HL-60 (cell line): ENCODE results near the gene TMEM239.

Experiments
- DNase-seq, 2 experiments: peaks; one replicate each; pipeline ENCODE4 v3.0.0-alpha.2; 2010 to 2020; ENCODE audit warnings: low read depth in 1 of 2, low spot score in 1 of 2
- H3K27ac ChIP-seq: fragments of 250-450 bp; sonication (Bioruptor Pico); replicated peaks from 2 replicates; pipeline ENCODE4 v1.5.1; 2020; ENCODE audit warnings: mild to moderate bottlenecking, moderate library complexity
- H3K27me3 ChIP-seq: fragments of 250-450 bp; sonication (Bioruptor Pico); 2 replicates; pipeline ENCODE4 v1.5.1; 2021; ENCODE audit warnings: mild to moderate bottlenecking, moderate library complexity; ENCODE audit not compliant: insufficient read depth, poor library complexity, severe bottlenecking
- H3K4me3 ChIP-seq: replicated peaks from 2 replicates; pipeline ENCODE4 v1.5.1; 2011; ENCODE audit warnings: mild to moderate bottlenecking, control low read depth, low read length; ENCODE audit not compliant: insufficient read depth
- GABPA ChIP-seq: IDR thresholded peaks from 2 replicates; pipeline ENCODE4 v1.6.1; 2012; ENCODE audit warnings: low read depth
- POLR2AphosphoS5 ChIP-seq: IDR thresholded peaks from 2 replicates; pipeline ENCODE4 v1.6.1; 2012; ENCODE audit warnings: low read depth
- SPI1 ChIP-seq: IDR thresholded peaks from 2 replicates; pipeline ENCODE4 v1.6.1; 2012; ENCODE audit warnings: low read depth, mild to moderate bottlenecking, borderline replicate concordance
- TF ChIP-seq, protein P1 (sequence below): IDR thresholded peaks from 2 replicates; pipeline ENCODE4 v1.6.1; 2012; ENCODE audit warnings: low read depth; ENCODE audit not compliant: insufficient replicate concordance
- TF ChIP-seq, protein P2 (sequence below): IDR thresholded peaks from one replicate; pipeline ENCODE4 v1.5.1; 2011; ENCODE audit warnings: low read length, control low read depth, inconsistent platforms; ENCODE audit not compliant: insufficient read depth

The TMEM239 gene

DNA sequence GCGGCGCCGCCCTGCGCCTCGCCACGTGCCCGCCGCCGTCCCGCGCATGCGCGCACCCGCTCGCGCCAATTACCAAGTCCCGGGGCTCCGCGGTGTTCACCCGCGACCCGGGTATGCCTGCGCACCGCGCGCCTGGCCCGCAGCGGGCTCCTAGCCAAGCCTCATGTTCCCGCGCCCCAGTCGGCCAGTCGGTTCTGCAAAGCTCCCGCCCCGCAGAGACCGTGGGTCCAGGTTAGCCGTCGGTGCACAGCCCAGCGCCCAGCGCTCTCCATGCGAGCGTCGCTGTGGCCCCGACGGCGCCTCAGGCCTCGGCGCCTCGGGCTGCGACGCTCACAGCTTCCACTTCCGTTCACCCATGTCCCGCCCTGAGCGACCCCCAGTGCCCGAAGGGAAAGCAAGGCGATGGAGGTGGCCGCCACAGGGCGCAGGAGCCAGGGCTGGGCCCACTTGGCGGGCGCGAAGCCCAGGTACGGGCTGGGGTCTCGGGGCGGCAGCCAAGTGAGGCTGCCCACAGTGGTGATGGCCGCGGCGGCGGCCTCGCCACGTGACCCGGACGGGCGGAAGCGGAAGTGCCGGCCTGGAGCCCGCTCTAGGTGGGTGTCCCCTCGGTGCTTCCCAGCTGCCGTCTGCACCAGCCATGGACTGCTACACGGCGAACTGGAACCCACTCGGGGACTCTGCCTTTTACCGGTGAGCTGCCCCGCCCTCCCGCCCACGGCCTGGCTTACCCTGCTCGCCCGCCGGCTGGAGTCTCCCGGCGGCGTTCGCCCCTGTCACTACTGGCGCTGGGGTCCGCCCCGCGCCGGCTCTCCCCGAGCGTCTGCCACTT lies 24.2 kb downstream of the TMEM239 start, which contains the start of the genes PCED1A and VPS16:
Gene PCED1A (minus strand): TSS at position 518 of the 829 bp plus-strand sequence. CDS start 743 bp downstream, outside the sequence.
Gene VPS16 (plus strand): TSS at position 608 of the 829 bp plus-strand sequence. CDS start 30 bp downstream, at position 638.
- TF ChIP-seq, protein P1, sequence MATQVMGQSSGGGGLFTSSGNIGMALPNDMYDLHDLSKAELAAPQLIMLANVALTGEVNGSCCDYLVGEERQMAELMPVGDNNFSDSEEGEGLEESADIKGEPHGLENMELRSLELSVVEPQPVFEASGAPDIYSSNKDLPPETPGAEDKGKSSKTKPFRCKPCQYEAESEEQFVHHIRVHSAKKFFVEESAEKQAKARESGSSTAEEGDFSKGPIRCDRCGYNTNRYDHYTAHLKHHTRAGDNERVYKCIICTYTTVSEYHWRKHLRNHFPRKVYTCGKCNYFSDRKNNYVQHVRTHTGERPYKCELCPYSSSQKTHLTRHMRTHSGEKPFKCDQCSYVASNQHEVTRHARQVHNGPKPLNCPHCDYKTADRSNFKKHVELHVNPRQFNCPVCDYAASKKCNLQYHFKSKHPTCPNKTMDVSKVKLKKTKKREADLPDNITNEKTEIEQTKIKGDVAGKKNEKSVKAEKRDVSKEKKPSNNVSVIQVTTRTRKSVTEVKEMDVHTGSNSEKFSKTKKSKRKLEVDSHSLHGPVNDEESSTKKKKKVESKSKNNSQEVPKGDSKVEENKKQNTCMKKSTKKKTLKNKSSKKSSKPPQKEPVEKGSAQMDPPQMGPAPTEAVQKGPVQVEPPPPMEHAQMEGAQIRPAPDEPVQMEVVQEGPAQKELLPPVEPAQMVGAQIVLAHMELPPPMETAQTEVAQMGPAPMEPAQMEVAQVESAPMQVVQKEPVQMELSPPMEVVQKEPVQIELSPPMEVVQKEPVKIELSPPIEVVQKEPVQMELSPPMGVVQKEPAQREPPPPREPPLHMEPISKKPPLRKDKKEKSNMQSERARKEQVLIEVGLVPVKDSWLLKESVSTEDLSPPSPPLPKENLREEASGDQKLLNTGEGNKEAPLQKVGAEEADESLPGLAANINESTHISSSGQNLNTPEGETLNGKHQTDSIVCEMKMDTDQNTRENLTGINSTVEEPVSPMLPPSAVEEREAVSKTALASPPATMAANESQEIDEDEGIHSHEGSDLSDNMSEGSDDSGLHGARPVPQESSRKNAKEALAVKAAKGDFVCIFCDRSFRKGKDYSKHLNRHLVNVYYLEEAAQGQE = peak; percentile 26
- TF ChIP-seq, protein P2, sequence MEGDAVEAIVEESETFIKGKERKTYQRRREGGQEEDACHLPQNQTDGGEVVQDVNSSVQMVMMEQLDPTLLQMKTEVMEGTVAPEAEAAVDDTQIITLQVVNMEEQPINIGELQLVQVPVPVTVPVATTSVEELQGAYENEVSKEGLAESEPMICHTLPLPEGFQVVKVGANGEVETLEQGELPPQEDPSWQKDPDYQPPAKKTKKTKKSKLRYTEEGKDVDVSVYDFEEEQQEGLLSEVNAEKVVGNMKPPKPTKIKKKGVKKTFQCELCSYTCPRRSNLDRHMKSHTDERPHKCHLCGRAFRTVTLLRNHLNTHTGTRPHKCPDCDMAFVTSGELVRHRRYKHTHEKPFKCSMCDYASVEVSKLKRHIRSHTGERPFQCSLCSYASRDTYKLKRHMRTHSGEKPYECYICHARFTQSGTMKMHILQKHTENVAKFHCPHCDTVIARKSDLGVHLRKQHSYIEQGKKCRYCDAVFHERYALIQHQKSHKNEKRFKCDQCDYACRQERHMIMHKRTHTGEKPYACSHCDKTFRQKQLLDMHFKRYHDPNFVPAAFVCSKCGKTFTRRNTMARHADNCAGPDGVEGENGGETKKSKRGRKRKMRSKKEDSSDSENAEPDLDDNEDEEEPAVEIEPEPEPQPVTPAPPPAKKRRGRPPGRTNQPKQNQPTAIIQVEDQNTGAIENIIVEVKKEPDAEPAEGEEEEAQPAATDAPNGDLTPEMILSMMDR = no peak
- TF ChIP-seq GABPA (peak; percentile 92), SPI1 (peak; percentile 71; the same call in 1 of the 2 replicates), POLR2AphosphoS5 (peak; percentile 62; the same call in 1 of the 2 replicates)
- peak; percentile 81 to 86 for DNase-seq
- peak within 1 kb of the TSS; percentile 83 for H3K4me3 ChIP-seq
- peak within 1 kb of the TSS; percentile 87 for H3K27ac ChIP-seq
- no peaks in the 10 kb centered on the region for H3K27me3 ChIP-seq

DNA sequence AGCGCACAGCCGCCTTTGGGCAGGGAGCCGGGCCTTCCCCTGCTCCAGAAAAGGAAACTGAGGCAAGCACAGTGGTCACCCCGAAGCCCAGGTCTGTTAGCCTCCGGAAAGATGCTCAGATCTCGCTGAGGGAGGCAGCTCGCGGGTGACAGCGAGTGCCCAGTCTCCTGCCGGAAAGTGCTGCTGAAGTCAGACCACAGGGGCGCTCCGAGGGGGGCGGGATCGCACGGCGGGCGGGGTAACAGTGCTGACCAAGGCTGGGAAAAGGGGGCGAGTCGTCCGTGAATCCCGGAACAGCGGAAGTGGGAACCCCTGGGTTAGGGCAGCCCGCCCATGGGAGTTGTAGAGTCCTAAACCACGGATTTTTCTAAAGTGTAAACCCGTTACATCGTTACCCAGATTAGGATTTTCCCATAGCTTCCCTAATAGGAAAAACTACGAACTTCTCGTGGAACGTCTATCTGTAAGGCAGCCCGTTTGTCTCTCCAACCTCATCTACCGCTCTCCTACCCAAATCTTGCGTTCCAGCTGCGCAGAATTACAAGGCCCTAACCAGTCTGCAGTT lies 24.9 kb downstream of the TMEM239 start:
- DNase-seq = peak; percentile 22 to 39
- peak overlapping the region; percentile 87 for H3K27ac ChIP-seq
- no peak for TF ChIP-seq POLR2AphosphoS5
- TF ChIP-seq SPI1 = no peak
- no peak for TF ChIP-seq GABPA
- TF ChIP-seq, protein P2 = no peak
- TF ChIP-seq, protein P1 = no peak
- peak overlapping the region; percentile 83 for H3K4me3 ChIP-seq
- no peaks in the 10 kb centered on the region for H3K27me3 ChIP-seq

DNA sequence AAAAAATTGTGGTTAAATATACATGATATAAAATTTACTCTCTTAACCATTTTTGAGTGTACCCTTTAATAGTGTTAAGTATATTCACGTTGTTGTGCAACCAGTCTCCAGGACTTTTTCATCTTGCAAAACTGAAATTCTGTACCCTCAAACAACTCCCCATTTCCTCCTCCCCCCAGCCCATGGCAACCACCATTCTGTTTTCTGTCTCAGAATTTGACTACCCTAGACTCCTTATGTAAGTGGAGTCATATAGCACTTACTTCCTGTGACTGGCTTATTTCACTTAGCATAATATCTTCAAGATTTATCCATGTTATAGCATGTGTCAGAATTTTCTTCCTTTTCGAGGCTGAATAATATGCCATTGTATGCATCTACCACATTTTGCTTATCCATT lies 29.4 kb downstream of the TMEM239 start:
- no peaks in the 10 kb centered on the region for H3K27me3 ChIP-seq
- H3K4me3 ChIP-seq = no peak overlapping the region
- no peak overlapping the region for H3K27ac ChIP-seq
- TF ChIP-seq SPI1 = no peak
- TF ChIP-seq POLR2AphosphoS5 = no peak
- TF ChIP-seq, protein P2 = no peak
- TF ChIP-seq, protein P1 = no peak
- no peak for TF ChIP-seq GABPA
- DNase-seq = no peak
